Measurements from ENCODE around the gene CCDC61. TPM values are rescaled to one million over a fixed set of nuclear protein-coding genes. Genes with fewer than 3 reads are reported as not detected.

Gene CCDC61
- total and polyA plus RNA-seq, 2 donors (not counting 1 experiment from before 2014, with no cell fraction given), result 20.6 to 30.1 TPM

GRCh38 chr19:45958769-45959516, 36.3 kb upstream of the CCDC61 start:
- Mint-ChIP-seq H3K27me3 (peaks cover 53% of the 10 kb centered on the region), H3K4me1 (no peaks in the 10 kb centered on the region), H3K9me3 (ENCODE audit: insufficient read depth) (peaks cover 2% of the 10 kb centered on the region), H3K27ac (no peak overlapping the region), H3K4me3 (no peak overlapping the region)
- Histone ChIP-seq H3K4me3 (ENCODE audit: control extremely low read depth in 1 of 5, extremely low read depth in 1 of 5, insufficient read depth in 1 of 5, low read depth in 2 of 5, low read length in 4 of 5) (no peak overlapping the region), H3K27ac (ENCODE audit: low read length in 2 of 2) (no peak overlapping the region), H3K9me3 (ENCODE audit: control extremely low read depth in 1 of 3, control insufficient read depth in 2 of 3, insufficient read depth in 1 of 3, low read length in 2 of 3) (peaks cover 0 to 14% (median 0%) of the 10 kb centered on the region in 3 donors), H4K20me1 (ENCODE audit: control insufficient read depth, insufficient read depth, low read length, poor library complexity, severe bottlenecking) (no peaks in the 10 kb centered on the region), H3K36me3 (replicated peaks in 1 of 2; ENCODE audit: control extremely low read depth in 1 of 2, control insufficient read depth in 1 of 2, extremely low read depth in 1 of 2, insufficient read depth in 2 of 2, low read length in 1 of 2) (no peaks in the 10 kb centered on the region), H3K9ac (ENCODE audit: low read length) (no peak overlapping the region), H3K27me3 (replicated peaks in 1 of 4; ENCODE audit: control extremely low read depth in 1 of 4, control insufficient read depth in 3 of 4, insufficient read depth in 4 of 4, low read length in 3 of 4) (peaks cover 0 to 20% (median 9%) of the 10 kb centered on the region in 4 experiments), H3K4me1 (ENCODE audit: control insufficient read depth in 2 of 2, insufficient read depth in 2 of 2, low read length in 2 of 2) (no peaks in the 10 kb centered on the region), H2AFZ (ENCODE audit: insufficient read depth, low read depth, low read length, poor library complexity, severe bottlenecking) (no peak overlapping the region), H3K79me2 (ENCODE audit: control insufficient read depth, insufficient read depth, low read length) (no peaks in the 10 kb centered on the region), H3K4me2 (replicated peaks; ENCODE audit: low read depth, low read length, poor library complexity, severe bottlenecking) (no peak overlapping the region)
- TF ChIP-seq EZH2 (IDR thresholded peaks at IDR 0.05; ENCODE audit: borderline replicate concordance, insufficient read depth, low read depth, low read length, poor library complexity, severe bottlenecking), result no peak
- no peak for TF ChIP-seq CTCF (IDR thresholded peaks at IDR 0.05)
- CTCF ChIA-PET, result no interaction called here
- DNase-seq (no peak), ATAC-seq (ENCODE audit: low read depth) (no peak)
- POLR2A ChIA-PET, result no interaction called here
- intact Hi-C loops (cut with micrococcal nuclease), result no loop called here
- WGBS (ENCODE audit: insufficient coverage), result 66% methylated on average over 12 of the region's 12 CpGs

DNA sequence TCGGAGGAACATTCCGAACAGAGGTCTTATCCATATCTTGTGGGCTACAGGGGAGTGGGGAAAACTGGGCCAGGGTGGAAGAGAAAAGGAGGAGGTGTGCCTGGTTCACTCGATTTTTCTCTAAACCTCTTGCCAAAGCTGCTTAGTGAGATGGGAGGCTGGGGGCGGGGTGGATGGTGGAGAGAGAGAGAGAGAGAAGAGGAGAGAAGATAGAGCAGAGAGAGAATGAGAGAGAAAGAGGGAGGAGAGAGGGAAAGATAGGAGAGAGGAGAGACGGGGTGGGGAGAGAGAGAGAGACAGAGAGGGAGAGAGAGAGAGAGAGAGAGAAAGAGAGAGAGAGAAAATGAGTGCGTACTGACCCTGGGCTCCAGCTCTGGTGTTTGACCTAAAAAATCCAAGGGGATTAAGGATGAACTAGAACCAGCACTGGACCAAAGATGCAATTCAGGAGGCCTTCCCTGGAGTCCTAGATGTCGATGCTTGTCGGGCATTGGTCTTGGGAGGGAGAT, 35.7 kb upstream of the CCDC61 start:
- Histone ChIP-seq H3K79me2 (ENCODE audit: control insufficient read depth, insufficient read depth, low read length) (no peaks in the 10 kb centered on the region), H3K36me3 (replicated peaks in 1 of 2; ENCODE audit: control extremely low read depth in 1 of 2, control insufficient read depth in 1 of 2, extremely low read depth in 1 of 2, insufficient read depth in 2 of 2, low read length in 1 of 2) (no peaks in the 10 kb centered on the region), H3K4me1 (ENCODE audit: control insufficient read depth in 2 of 2, insufficient read depth in 2 of 2, low read length in 2 of 2) (no peaks in the 10 kb centered on the region), H3K27ac (ENCODE audit: low read length in 2 of 2) (no peak overlapping the region), H3K9me3 (ENCODE audit: control extremely low read depth in 1 of 3, control insufficient read depth in 2 of 3, insufficient read depth in 1 of 3, low read length in 2 of 3) (peaks cover 0 to 10% (median 0%) of the 10 kb centered on the region in 3 donors), H3K9ac (ENCODE audit: low read length) (no peak overlapping the region), H4K20me1 (ENCODE audit: control insufficient read depth, insufficient read depth, low read length, poor library complexity, severe bottlenecking) (no peaks in the 10 kb centered on the region), H2AFZ (ENCODE audit: insufficient read depth, low read depth, low read length, poor library complexity, severe bottlenecking) (no peak overlapping the region), H3K4me2 (replicated peaks; ENCODE audit: low read depth, low read length, poor library complexity, severe bottlenecking) (no peak overlapping the region), H3K4me3 (ENCODE audit: control extremely low read depth in 1 of 5, extremely low read depth in 1 of 5, insufficient read depth in 1 of 5, low read depth in 2 of 5, low read length in 4 of 5) (no peak overlapping the region), H3K27me3 (replicated peaks in 1 of 4; ENCODE audit: control extremely low read depth in 1 of 4, control insufficient read depth in 3 of 4, insufficient read depth in 4 of 4, low read length in 3 of 4) (peaks cover 0 to 20% (median 9%) of the 10 kb centered on the region in 4 experiments)
- intact Hi-C loops (cut with micrococcal nuclease), result no loop called here
- no peak for ATAC-seq (ENCODE audit: low read depth)
- DNase-seq, result no peak
- TF ChIP-seq EZH2 (IDR thresholded peaks at IDR 0.05; ENCODE audit: borderline replicate concordance, insufficient read depth, low read depth, low read length, poor library complexity, severe bottlenecking), result no peak
- no peak for TF ChIP-seq CTCF (IDR thresholded peaks at IDR 0.05)
- Mint-ChIP-seq H3K4me3 (no peak overlapping the region), H3K9me3 (ENCODE audit: insufficient read depth) (peaks cover 2% of the 10 kb centered on the region), H3K4me1 (no peaks in the 10 kb centered on the region), H3K27me3 (peaks cover 52% of the 10 kb centered on the region), H3K27ac (no peak overlapping the region)
- POLR2A ChIA-PET, result no interaction called here
- WGBS (ENCODE audit: insufficient coverage), result 72% methylated on average over 8 of the region's 8 CpGs
- CTCF ChIA-PET, result no interaction called here

Data from B cell (primary cell).